Right atrium auricular region (tissue), 2 donors: Measurements from ENCODE around the gene HOATZ. TPM values are rescaled to one million over a fixed set of nuclear protein-coding genes. Genes with fewer than 3 reads are reported as not detected.

Experiments
- DNase-seq: peaks from one replicate; pipeline ENCODE4 v3.0.0-alpha.2; 2019; ENCODE audit warnings: low spot score
- H3K27ac ChIP-seq, 2 donors: fragments of 200-600 bp; sonication (generic); 1 replicate in 1 of 2; 2 replicates in 1 of 2; pipeline ENCODE4 v1.5.1; 2016 to 2019
- H3K27me3 ChIP-seq, 2 donors: fragments of 200-600 bp; sonication (generic); one replicate each; pipeline versions ENCODE4 v1.5.1 to v1.6.0; 2017 to 2019
- H3K36me3 ChIP-seq: fragments of 200-600 bp; sonication (generic); one replicate; pipeline ENCODE4 v1.5.1; 2016
- H3K4me1 ChIP-seq, 2 donors: fragments of 200-600 bp; sonication (generic); one replicate each; pipeline versions ENCODE4 v1.5.1 to v1.6.0; 2017 to 2019
- H3K4me3 ChIP-seq, 2 donors: fragments of 200-600 bp; sonication (generic); 1 replicate in 1 of 2; 2 replicates in 1 of 2; pipeline ENCODE4 v1.5.1; 2017 to 2019; ENCODE audit warnings: mild to moderate bottlenecking in 1 of 2, moderate library complexity in 1 of 2
- H3K9me3 ChIP-seq, 2 donors: fragments of 200-600 bp; sonication (generic); one replicate each; pipeline ENCODE4 v1.5.1; 2019
- total RNA-seq, 2 donors: library from RNA; depleted of rRNA; stranded (reverse); fragments of >200 nt; gene quantifications; one replicate each; pipeline ENCODE4 v1.1.0, GENCODE V29; 2016
- TF ChIP-seq, protein P1 (sequence below), 2 donors: fragments of 200-600 bp; sonication (generic); IDR thresholded peaks; one replicate each; pipeline ENCODE4 v1.5.1; 2019; ENCODE audit warnings: antibody characterized with exemption in 2 of 2

HOATZ gene
- total RNA-seq, 2 donors from 2014 or later: not detected

DNA sequence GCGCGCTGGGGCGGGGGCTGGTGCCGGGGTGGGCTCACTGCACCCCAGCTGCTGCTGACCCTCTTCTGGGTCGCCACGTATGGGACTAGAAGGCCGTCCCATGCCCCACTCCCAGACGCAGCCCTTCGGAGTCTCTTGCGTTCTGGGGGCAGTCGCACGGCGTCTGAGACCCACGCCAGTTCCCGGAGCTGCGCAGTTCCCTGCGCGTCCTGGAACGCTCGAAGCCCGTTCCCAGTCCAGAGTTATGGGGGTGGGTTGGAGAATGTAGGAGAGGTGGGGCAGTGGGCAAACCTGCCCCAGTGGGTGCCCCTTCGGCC lies 26.3 kb downstream of the HOATZ start:
- no peaks in the 10 kb centered on the region for H3K9me3 ChIP-seq
- TF ChIP-seq, protein P1, sequence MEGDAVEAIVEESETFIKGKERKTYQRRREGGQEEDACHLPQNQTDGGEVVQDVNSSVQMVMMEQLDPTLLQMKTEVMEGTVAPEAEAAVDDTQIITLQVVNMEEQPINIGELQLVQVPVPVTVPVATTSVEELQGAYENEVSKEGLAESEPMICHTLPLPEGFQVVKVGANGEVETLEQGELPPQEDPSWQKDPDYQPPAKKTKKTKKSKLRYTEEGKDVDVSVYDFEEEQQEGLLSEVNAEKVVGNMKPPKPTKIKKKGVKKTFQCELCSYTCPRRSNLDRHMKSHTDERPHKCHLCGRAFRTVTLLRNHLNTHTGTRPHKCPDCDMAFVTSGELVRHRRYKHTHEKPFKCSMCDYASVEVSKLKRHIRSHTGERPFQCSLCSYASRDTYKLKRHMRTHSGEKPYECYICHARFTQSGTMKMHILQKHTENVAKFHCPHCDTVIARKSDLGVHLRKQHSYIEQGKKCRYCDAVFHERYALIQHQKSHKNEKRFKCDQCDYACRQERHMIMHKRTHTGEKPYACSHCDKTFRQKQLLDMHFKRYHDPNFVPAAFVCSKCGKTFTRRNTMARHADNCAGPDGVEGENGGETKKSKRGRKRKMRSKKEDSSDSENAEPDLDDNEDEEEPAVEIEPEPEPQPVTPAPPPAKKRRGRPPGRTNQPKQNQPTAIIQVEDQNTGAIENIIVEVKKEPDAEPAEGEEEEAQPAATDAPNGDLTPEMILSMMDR (IDR thresholded peaks at IDR 0.05): no peak
- H3K4me3 ChIP-seq: peak overlapping the region; percentile 60 to 63
- peaks cover 0 to 26% of the 10 kb centered on the region in 2 donors for H3K4me1 ChIP-seq
- H3K36me3 ChIP-seq: no peaks in the 10 kb centered on the region
- H3K27me3 ChIP-seq: no peaks in the 10 kb centered on the region
- H3K27ac ChIP-seq: peak overlapping the region; percentile 64 to 66
- DNase-seq: no peak

DNA sequence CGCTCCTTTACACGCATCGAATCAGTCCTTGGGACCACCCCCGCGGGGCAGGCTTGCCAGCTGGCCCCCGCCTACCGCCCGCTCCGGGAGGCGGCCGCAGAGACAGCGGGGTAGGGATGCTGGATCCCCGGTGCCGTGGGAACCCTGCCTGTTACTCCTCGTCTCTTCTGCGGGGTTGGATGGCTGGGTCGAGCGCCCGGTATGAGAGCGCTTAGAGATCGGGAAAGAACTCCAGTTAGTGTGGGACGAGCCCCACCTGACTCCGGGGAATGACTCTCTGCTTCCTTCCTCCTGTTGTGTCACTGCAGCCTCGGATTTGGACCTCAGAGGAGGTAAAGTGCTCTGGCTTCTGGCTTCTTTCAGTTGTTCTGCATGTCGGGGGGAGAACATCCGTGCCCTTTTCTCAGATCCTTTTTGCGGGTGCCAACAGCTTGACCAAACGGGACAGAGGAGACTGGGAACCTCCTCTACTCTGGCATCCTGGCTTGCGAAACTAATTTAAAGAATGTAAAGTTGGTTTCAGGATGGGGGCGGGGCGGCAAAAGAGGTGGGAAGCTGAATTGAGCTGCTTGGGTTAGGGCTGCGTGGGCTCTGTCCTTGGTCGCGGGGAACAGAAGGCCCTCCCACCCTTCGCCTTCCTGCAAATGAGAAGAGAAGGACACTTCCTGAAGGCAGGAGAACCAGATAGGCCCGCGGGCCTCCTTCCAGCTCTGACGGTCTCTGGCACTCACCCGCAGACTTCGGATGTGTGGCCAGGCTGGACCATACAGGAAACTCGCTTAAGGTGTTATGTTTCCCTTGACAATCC lies 26.9 kb downstream of the HOATZ start:
- Histone ChIP-seq H3K27ac (peak overlapping the region; percentile 64 to 66), H3K9me3 (no peaks in the 10 kb centered on the region), H3K4me1 (peaks cover 0 to 26% of the 10 kb centered on the region in 2 donors), H3K4me3 (peak overlapping the region; percentile 60 to 63), H3K36me3 (no peaks in the 10 kb centered on the region), H3K27me3 (no peaks in the 10 kb centered on the region)
- TF ChIP-seq, protein P1 (IDR thresholded peaks at IDR 0.05): no peak
- DNase-seq: no peak

DNA sequence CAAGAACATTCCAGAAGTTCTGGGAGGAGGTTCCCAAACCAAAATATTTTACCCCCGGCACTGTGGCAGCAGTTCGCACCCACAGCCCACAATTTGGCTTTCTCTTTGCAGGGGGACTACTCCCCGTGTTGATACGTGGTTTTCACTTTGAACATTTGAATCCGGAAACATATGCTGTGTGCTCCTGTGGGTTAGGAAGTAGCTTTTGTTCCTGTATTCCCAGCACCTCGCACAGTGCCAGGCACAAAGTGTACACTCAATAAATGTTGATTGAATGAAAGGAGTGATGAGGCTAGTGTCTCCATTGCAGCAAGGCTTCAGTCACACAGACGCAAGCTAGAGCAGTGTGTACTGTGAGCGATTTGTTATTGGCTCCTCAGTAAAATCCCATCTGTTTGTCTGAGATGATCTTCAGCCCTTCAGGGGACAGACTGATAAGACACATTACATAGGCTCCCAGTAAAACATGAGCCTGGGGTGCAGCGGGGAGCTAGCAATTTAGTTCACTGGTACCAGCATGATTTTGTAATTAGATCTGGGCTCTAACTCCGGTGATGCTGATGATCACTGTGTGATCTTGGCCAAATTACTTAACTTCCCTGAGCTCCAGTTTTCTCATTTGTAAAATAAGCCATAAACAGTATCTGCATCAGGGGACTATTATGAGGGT lies 28.2 kb downstream of the HOATZ start:
- Histone ChIP-seq H3K27ac (no peak overlapping the region), H3K4me3 (no peak overlapping the region), H3K4me1 (peaks cover 0 to 26% of the 10 kb centered on the region in 2 donors), H3K9me3 (no peaks in the 10 kb centered on the region), H3K27me3 (no peaks in the 10 kb centered on the region), H3K36me3 (no peaks in the 10 kb centered on the region)
- DNase-seq: no peak
- TF ChIP-seq, protein P1 (IDR thresholded peaks at IDR 0.05): no peak

DNA sequence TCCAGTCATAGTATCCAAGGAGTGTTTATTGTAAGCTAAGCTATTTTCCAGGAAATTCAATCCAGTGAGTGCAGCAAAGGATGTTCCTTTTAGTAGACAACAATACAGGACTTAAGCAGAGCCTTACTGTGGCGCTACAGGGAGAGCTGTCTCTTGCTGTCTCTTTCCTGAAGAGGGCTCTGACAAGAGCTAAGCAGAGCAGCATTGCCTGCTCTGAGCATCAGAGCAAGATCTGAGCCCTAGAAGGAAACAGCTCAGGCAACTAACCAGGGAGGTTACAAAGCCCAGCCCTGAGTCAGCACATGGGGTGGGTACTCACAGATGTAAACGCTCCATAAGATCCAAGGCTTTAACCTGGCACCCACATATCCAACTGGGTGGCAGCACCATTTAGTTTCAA lies 33.9 kb downstream of the HOATZ start:
- no peak overlapping the region for H3K27ac ChIP-seq
- no peaks in the 10 kb centered on the region for H3K9me3 ChIP-seq
- H3K4me1 ChIP-seq: no peaks in the 10 kb centered on the region
- H3K4me3 ChIP-seq: no peak overlapping the region
- TF ChIP-seq, protein P1 (IDR thresholded peaks at IDR 0.05): no peak
- no peaks in the 10 kb centered on the region for H3K36me3 ChIP-seq
- H3K27me3 ChIP-seq: no peaks in the 10 kb centered on the region
- no peak for DNase-seq

DNA sequence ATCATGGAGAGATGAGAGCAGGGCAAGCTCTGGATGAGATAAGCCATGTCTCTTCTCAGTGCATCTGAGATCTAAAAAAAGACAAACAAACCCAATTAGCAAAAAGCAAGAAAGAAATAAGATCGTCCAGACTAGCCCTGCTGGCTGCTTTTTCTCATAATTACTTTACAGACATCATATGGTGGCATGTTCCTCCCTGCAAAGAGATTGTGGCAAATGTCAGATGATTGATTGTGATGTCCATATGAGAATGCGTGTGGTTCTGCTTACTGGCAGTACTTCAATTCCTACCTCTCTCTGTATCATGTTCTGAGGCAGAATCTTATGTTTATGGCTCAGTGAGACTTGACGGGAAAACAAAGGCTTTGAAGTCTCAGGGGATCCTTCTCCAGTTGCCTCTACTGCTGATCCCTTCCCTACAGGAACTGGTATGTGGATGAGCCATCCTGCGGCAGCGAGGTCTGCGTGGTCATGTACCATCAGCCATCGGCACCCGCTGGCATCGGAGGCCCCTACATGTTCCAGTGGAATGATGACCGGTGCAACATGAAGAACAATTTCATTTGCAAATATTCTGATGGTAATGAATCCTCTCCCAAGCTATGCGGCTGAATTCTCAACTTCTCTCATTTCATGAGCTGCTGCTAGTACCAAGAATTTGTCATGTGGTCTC lies 34.8 kb downstream of the HOATZ start:
- Histone ChIP-seq H3K36me3 (no peaks in the 10 kb centered on the region), H3K27me3 (no peaks in the 10 kb centered on the region), H3K9me3 (no peaks in the 10 kb centered on the region), H3K4me3 (no peak overlapping the region), H3K27ac (no peak overlapping the region), H3K4me1 (no peaks in the 10 kb centered on the region)
- DNase-seq: no peak
- TF ChIP-seq, protein P1 (IDR thresholded peaks at IDR 0.05): no peak
